ENCODE data around the gene TPP1. TPM values are rescaled to one million over a fixed set of nuclear protein-coding genes. Genes with fewer than 3 reads are reported as not detected.

TPP1 gene
- polyA plus RNA-seq, 10 donors, result 36.4 to 48.0 (median 40.9) TPM

DNA sequence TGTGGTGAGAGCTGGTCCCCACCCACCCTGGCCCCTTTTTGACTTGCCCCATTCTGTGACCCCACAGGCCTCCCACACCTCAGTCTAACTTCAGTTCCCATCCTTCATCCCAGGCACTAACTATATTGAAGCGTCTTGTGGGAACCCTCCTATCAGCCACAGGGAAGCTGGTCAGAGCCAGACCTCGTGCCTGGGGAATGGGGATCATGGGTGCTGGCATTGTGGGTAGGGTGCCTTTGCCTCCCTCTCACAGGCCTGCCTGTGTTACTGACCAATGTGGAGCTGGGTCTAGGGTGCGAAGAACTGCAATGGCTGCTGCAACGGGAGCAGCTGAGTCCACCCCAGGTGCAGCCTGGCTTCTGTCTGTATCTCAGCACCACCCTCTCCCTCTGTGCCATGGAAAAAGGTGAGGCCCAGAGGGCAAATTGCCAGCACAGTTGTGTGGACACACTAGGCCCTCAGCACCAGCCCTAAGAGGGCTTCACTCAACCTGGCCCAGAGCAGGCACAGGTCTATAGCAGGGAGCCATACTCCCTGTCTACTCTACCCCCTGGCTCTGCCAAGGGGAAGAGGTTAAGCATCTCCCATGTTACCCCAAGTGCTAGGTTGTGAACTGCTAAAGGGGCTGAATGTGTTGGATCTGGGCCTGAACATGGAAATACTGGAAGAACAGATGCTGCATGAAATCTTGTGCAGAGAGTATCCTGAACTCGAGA is 53.1 kb downstream of the TPP1 start:
- DNase-seq, result no peak

GRCh38 chr11:6565325-6565724 is 53.9 kb downstream of the TPP1 start:
- no peak for DNase-seq

- no peak for DNase-seq
Measured at GRCh38 chr11:6563667-6564066, 55.6 kb downstream of the TPP1 start.

DNA sequence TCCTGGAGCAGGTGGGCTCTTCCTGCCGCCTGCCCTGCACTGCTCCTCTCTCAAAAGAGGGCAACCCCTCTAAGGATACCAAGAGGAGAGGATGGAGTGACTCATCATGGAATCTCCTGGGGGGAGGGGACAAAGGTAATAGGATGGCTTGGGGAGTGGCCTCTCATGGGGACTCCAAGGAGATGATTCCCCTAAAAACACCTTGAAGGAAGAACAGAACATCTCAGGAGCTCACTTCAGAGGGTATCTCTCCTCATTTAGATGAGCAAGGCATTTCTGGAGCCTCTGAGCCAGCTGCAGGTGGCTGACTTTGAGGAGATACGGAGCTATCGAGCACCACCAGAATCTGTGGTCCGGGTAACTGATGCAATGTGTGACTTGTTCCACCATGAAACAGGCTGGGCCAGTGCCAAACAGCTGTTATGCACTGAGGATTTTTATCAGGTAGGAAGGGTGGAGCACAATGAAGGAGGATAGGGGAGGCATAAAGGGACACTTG is 56.1 kb downstream of the TPP1 start:
- DNase-seq, result no peak

Other genes with a start within 250 kb of the TPP1 start
- 10 to 100 TPM; 21.8 to 26.7 (median 24.5) TPM for gene SMPD1, start 228.9 kb downstream of the TPP1 start, polyA plus RNA-seq (ENCODE audit: insufficient read length in 10 of 10)
- 10 to 100 TPM; 27.2 to 31.7 (median 28.4) TPM for gene APBB1, start 200.3 kb downstream of the TPP1 start, polyA plus RNA-seq (ENCODE audit: insufficient read length in 10 of 10)
- gene HPX, start 178.4 kb downstream of the TPP1 start, polyA plus RNA-seq (ENCODE audit: insufficient read length in 10 of 10), result 1 to 10 TPM in 8 of 10 donors, under 1 TPM in 2; 0.87 to 5.4 (median 1.9) TPM
- gene TRIM3, start 145.5 kb downstream of the TPP1 start, polyA plus RNA-seq (ENCODE audit: insufficient read length in 10 of 10), result 10 to 100 TPM; 11.9 to 21.2 (median 14.1) TPM
- 10 to 100 TPM; 29.4 to 42.6 (median 32.8) TPM for gene ARFIP2, start 138.1 kb downstream of the TPP1 start, polyA plus RNA-seq (ENCODE audit: insufficient read length in 10 of 10)
- gene TIMM10B, start 137.9 kb downstream of the TPP1 start, polyA plus RNA-seq (ENCODE audit: insufficient read length in 10 of 10), result 10 to 100 TPM; 16.0 to 22.0 (median 18.3) TPM
- gene DNHD1, start 122.1 kb downstream of the TPP1 start, polyA plus RNA-seq (ENCODE audit: insufficient read length in 10 of 10), result 10 to 100 TPM in 3 of 10 donors, 1 to 10 TPM in 7; 3.9 to 13.5 (median 5.8) TPM
- 10 to 100 TPM; 16.4 to 22.6 (median 18.6) TPM for gene RRP8, start 15.8 kb downstream of the TPP1 start, polyA plus RNA-seq (ENCODE audit: insufficient read length in 10 of 10)
- gene ILK, start 15.6 kb downstream of the TPP1 start, polyA plus RNA-seq (ENCODE audit: insufficient read length in 10 of 10), result 100 to 1,000 TPM; 135 to 163 (median 147) TPM
- 100 to 1,000 TPM in 6 of 10 donors, 10 to 100 TPM in 4; 96.4 to 127 (median 108) TPM for gene TAF10, start 7.2 kb downstream of the TPP1 start, polyA plus RNA-seq (ENCODE audit: insufficient read length in 10 of 10)
- gene DCHS1, start 36.4 kb upstream of the TPP1 start, polyA plus RNA-seq (ENCODE audit: insufficient read length in 10 of 10), result 10 to 100 TPM; 36.7 to 66.6 (median 43.7) TPM
- gene MRPL17, start 63.9 kb upstream of the TPP1 start, polyA plus RNA-seq (ENCODE audit: insufficient read length in 10 of 10), result 10 to 100 TPM; 54.3 to 79.9 (median 59.9) TPM
- under 1 TPM in 2 of 10 donors, not detected in 8; 0.09 to 0.16 TPM for gene OR2AG2, start 152.6 kb upstream of the TPP1 start, polyA plus RNA-seq (ENCODE audit: insufficient read length in 10 of 10)
- gene OR2AG1, start 163.6 kb upstream of the TPP1 start, polyA plus RNA-seq (ENCODE audit: insufficient read length in 10 of 10), result under 1 TPM in 2 of 10 donors, not detected in 8; 0.04 to 0.10 TPM
- not detected for gene OR6A2, start 180.3 kb upstream of the TPP1 start, polyA plus RNA-seq (ENCODE audit: insufficient read length in 10 of 10)
- not detected for gene OR10A5, start 226.3 kb upstream of the TPP1 start, polyA plus RNA-seq (ENCODE audit: insufficient read length in 10 of 10)
- not detected for gene OR10A2, start 243.6 kb upstream of the TPP1 start, polyA plus RNA-seq (ENCODE audit: insufficient read length in 10 of 10)

All from muscle of back (tissue), 11 donors.